Trophoblast cell (in vitro differentiated cells and primary cell): Measurements from ENCODE around the gene PARD3B.
A peak's percentile ranks its signal among the peaks of the same experiment; 100 is the strongest.

ENCODE experiments used
- DNase-seq, 2 donors: peaks; one replicate each; pipeline ENCODE4 v3.0.0-alpha.2; 2016
- H2AFZ ChIP-seq: 2 replicates; pipeline ENCODE4 v1.6.1; 2013; ENCODE audit warnings: low read length, moderate library complexity, mild to moderate bottlenecking; ENCODE audit not compliant: insufficient read depth, poor library complexity
- H2AK5ac ChIP-seq: 2 replicates; pipeline ENCODE4 v1.6.1; 2013; ENCODE audit warnings: mild to moderate bottlenecking, low read length
- H2BK120ac ChIP-seq: 2 replicates; pipeline ENCODE4 v1.6.1; 2013; ENCODE audit warnings: low read length, mild to moderate bottlenecking, moderate library complexity; ENCODE audit not compliant: insufficient read depth, poor library complexity
- H2BK12ac ChIP-seq: 2 replicates; pipeline ENCODE4 v1.6.1; 2013; ENCODE audit warnings: mild to moderate bottlenecking, low read length, moderate library complexity
- H2BK5ac ChIP-seq: 2 replicates; pipeline ENCODE4 v1.6.1; 2013; ENCODE audit warnings: low read length, low read depth, moderate library complexity, mild to moderate bottlenecking; ENCODE audit not compliant: poor library complexity
- H3K14ac ChIP-seq: 2 replicates; pipeline ENCODE4 v1.6.1; 2013; ENCODE audit warnings: mild to moderate bottlenecking, low read length
- H3K18ac ChIP-seq: 2 replicates; pipeline ENCODE4 v1.6.1; 2013; ENCODE audit warnings: mild to moderate bottlenecking, low read length
- H3K23ac ChIP-seq: 2 replicates; pipeline ENCODE4 v1.6.1; 2013; ENCODE audit warnings: low read length
- H3K27ac ChIP-seq: 2 replicates; pipeline ENCODE4 v1.5.1; 2013; ENCODE audit warnings: low read depth, mild to moderate bottlenecking, inconsistent platforms, low read length, moderate library complexity
- H3K27me3 ChIP-seq: 2 replicates; pipeline ENCODE4 v1.6.1; 2013; ENCODE audit warnings: inconsistent platforms, mild to moderate bottlenecking, low read length, moderate library complexity; ENCODE audit not compliant: insufficient read depth
- H3K36me3 ChIP-seq, 2 experiments: 1 replicate in 1 of 2; 2 replicates in 1 of 2; pipeline ENCODE4 v1.6.1; 2013; ENCODE audit warnings: low read length in 2 of 2, mild to moderate bottlenecking in 2 of 2, moderate library complexity in 1 of 2; ENCODE audit not compliant: insufficient read depth in 2 of 2, control insufficient read depth in 1 of 2
- H3K4ac ChIP-seq: 2 replicates; pipeline ENCODE4 v1.6.1; 2013; ENCODE audit warnings: low read depth, mild to moderate bottlenecking, low read length, moderate library complexity
- H3K4me1 ChIP-seq, 2 experiments: 1 replicate in 1 of 2; 2 replicates in 1 of 2; pipeline ENCODE4 v1.6.1; 2013; ENCODE audit warnings: low read length in 2 of 2, mild to moderate bottlenecking in 2 of 2, moderate library complexity in 1 of 2; ENCODE audit not compliant: insufficient read depth in 2 of 2, control insufficient read depth in 1 of 2
- H3K4me2 ChIP-seq: 2 replicates; pipeline ENCODE4 v1.6.1; 2013; ENCODE audit warnings: inconsistent platforms, mild to moderate bottlenecking, low read length, moderate library complexity
- H3K4me3 ChIP-seq: 2 replicates; pipeline ENCODE4 v1.5.1; 2013; ENCODE audit warnings: mild to moderate bottlenecking, low read depth, low read length, inconsistent platforms
- H3K79me1 ChIP-seq: one replicate; pipeline ENCODE4 v1.6.1; 2013; ENCODE audit warnings: low read length
- H3K79me2 ChIP-seq: 2 replicates; pipeline ENCODE4 v1.6.1; 2013; ENCODE audit warnings: low read length, mild to moderate bottlenecking; ENCODE audit not compliant: control insufficient read depth, insufficient read depth, poor library complexity
- H3K9ac ChIP-seq: 2 replicates; pipeline ENCODE4 v1.6.1; 2013; ENCODE audit warnings: mild to moderate bottlenecking, low read length
- H3K9me3 ChIP-seq: 2 replicates; pipeline ENCODE4 v1.6.1; 2013; ENCODE audit warnings: low read depth, mild to moderate bottlenecking, control low read depth, inconsistent platforms, low read length; ENCODE audit not compliant: insufficient read depth
- H4K12ac ChIP-seq: 2 replicates; pipeline ENCODE4 v1.6.1; 2013; ENCODE audit warnings: low read depth, mild to moderate bottlenecking, low read length, moderate library complexity
- H4K8ac ChIP-seq: 2 replicates; pipeline ENCODE4 v1.6.1; 2013; ENCODE audit warnings: low read depth, mild to moderate bottlenecking, low read length, moderate library complexity
- H4K91ac ChIP-seq: one replicate; pipeline ENCODE4 v1.6.1; 2013; ENCODE audit warnings: low read depth, mild to moderate bottlenecking, low read length, moderate library complexity
- WGBS: extraction: QIAGEN DNeasy Blood & Tissue Kit; methylation state at CpG from one replicate; pipeline ENCODE4 v1.1.7; 2013; ENCODE audit warnings: missing lambda C conversion rate; ENCODE audit not compliant: insufficient read length, insufficient coverage; ENCODE audit errors: extremely low coverage; 5-methylcytosine and 5-hydroxymethylcytosine counted together

The PARD3B gene

GRCh38 chr2:205367331-205367935, 822.2 kb downstream of the PARD3B start:
- H3K18ac ChIP-seq = no peak overlapping the region
- H2AK5ac ChIP-seq = no peak overlapping the region
- WGBS = no CpG with 5 or more reads among the region's 2 CpGs
- H3K27ac ChIP-seq = no peak overlapping the region
- H2BK12ac ChIP-seq = no peak overlapping the region
- H2BK120ac ChIP-seq = no peak overlapping the region
- no peak overlapping the region for H4K91ac ChIP-seq
- no peaks in the 10 kb centered on the region for H3K79me2 ChIP-seq
- no peak overlapping the region for H3K23ac ChIP-seq
- DNase-seq = peak in 1 of 2 donors; percentile 34
- no peak overlapping the region for H3K4me3 ChIP-seq
- no peaks in the 10 kb centered on the region for H3K27me3 ChIP-seq
- no peaks in the 10 kb centered on the region for H3K9me3 ChIP-seq
- H3K4me1 ChIP-seq = no peaks in the 10 kb centered on the region
- H3K4ac ChIP-seq = no peak overlapping the region
- no peak overlapping the region for H2BK5ac ChIP-seq
- no peaks in the 10 kb centered on the region for H3K36me3 ChIP-seq
- H3K14ac ChIP-seq = no peak overlapping the region
- no peak overlapping the region for H4K12ac ChIP-seq
- H3K9ac ChIP-seq = no peak overlapping the region
- no peak overlapping the region for H4K8ac ChIP-seq
- H3K4me2 ChIP-seq = no peak overlapping the region
- H3K79me1 ChIP-seq = no peaks in the 10 kb centered on the region
- H2AFZ ChIP-seq = no peak overlapping the region

- no peaks in the 10 kb centered on the region for H3K79me1 ChIP-seq
- no peak overlapping the region for H2AK5ac ChIP-seq
- H3K23ac ChIP-seq = no peak overlapping the region
- no peak for DNase-seq
- no peak overlapping the region for H3K9ac ChIP-seq
- H2BK5ac ChIP-seq = no peak overlapping the region
- no peak overlapping the region for H2BK120ac ChIP-seq
- H4K12ac ChIP-seq = no peak overlapping the region
- no peak overlapping the region for H3K4me2 ChIP-seq
- no peak overlapping the region for H4K8ac ChIP-seq
- no peaks in the 10 kb centered on the region for H3K36me3 ChIP-seq
- no peak overlapping the region for H4K91ac ChIP-seq
- no peaks in the 10 kb centered on the region for H3K79me2 ChIP-seq
- no peaks in the 10 kb centered on the region for H3K27me3 ChIP-seq
- no peak overlapping the region for H3K4ac ChIP-seq
- no peak overlapping the region for H3K27ac ChIP-seq
- no CpG with 5 or more reads among the region's 1 CpG for WGBS
- H3K18ac ChIP-seq = no peak overlapping the region
- H2BK12ac ChIP-seq = no peak overlapping the region
- no peak overlapping the region for H3K14ac ChIP-seq
- H3K4me1 ChIP-seq = no peaks in the 10 kb centered on the region
- H2AFZ ChIP-seq = no peak overlapping the region
- no peak overlapping the region for H3K4me3 ChIP-seq
- H3K9me3 ChIP-seq = no peaks in the 10 kb centered on the region
Observed at GRCh38 chr2:205369813-205370212, 824.5 kb downstream of the PARD3B start.

GRCh38 chr2:205370726-205371125, 825.5 kb downstream of the PARD3B start:
- no CpG with 5 or more reads among the region's 2 CpGs for WGBS
- Histone ChIP-seq H3K23ac (no peak overlapping the region), H3K9me3 (no peaks in the 10 kb centered on the region), H3K36me3 (no peaks in the 10 kb centered on the region), H2BK5ac (no peak overlapping the region), H2AFZ (no peak overlapping the region), H3K79me1 (no peaks in the 10 kb centered on the region), H2BK12ac (no peak overlapping the region), H3K4ac (no peak overlapping the region), H3K4me3 (no peak overlapping the region), H3K27me3 (no peaks in the 10 kb centered on the region), H3K18ac (no peak overlapping the region), H3K4me2 (no peak overlapping the region), H2AK5ac (no peak overlapping the region), H2BK120ac (no peak overlapping the region), H3K14ac (no peak overlapping the region), H3K79me2 (no peaks in the 10 kb centered on the region), H4K12ac (no peak overlapping the region), H3K4me1 (no peaks in the 10 kb centered on the region), H4K8ac (no peak overlapping the region), H3K9ac (no peak overlapping the region), H4K91ac (no peak overlapping the region), H3K27ac (no peak overlapping the region)
- no peak for DNase-seq

GRCh38 chr2:205372141-205372540, 826.9 kb downstream of the PARD3B start:
- no peak overlapping the region for H2BK120ac ChIP-seq
- no peak overlapping the region for H4K8ac ChIP-seq
- no peaks in the 10 kb centered on the region for H3K36me3 ChIP-seq
- DNase-seq = no peak
- no peak overlapping the region for H3K23ac ChIP-seq
- H2BK5ac ChIP-seq = no peak overlapping the region
- H3K27ac ChIP-seq = no peak overlapping the region
- no peaks in the 10 kb centered on the region for H3K79me2 ChIP-seq
- H3K4me2 ChIP-seq = no peak overlapping the region
- no peak overlapping the region for H3K4me3 ChIP-seq
- H3K18ac ChIP-seq = no peak overlapping the region
- no peaks in the 10 kb centered on the region for H3K4me1 ChIP-seq
- H4K91ac ChIP-seq = no peak overlapping the region
- no peaks in the 10 kb centered on the region for H3K27me3 ChIP-seq
- no peak overlapping the region for H2BK12ac ChIP-seq
- no peak overlapping the region for H2AFZ ChIP-seq
- H3K9me3 ChIP-seq = no peaks in the 10 kb centered on the region
- no peak overlapping the region for H4K12ac ChIP-seq
- H3K79me1 ChIP-seq = no peaks in the 10 kb centered on the region
- no peak overlapping the region for H3K9ac ChIP-seq
- no peak overlapping the region for H3K14ac ChIP-seq
- H2AK5ac ChIP-seq = no peak overlapping the region
- no peak overlapping the region for H3K4ac ChIP-seq
